GM12875 (cell line): ENCODE data around the gene ANKRD26.

ENCODE experiments used
- H3K4me3 ChIP-seq: one replicate; pipeline ENCODE4 v1.5.1; 2011; ENCODE audit warnings: low read depth, low read length, control low read depth
- CTCF ChIP-seq: IDR thresholded peaks from 2 replicates; pipeline ENCODE4 v1.5.1; 2011; ENCODE audit warnings: low read depth, mild to moderate bottlenecking, control low read depth, inconsistent platforms, low read length, moderate library complexity, borderline replicate concordance; ENCODE audit not compliant: insufficient read depth

The ANKRD26 gene

GRCh38 chr10:26959841-26960240 is 140.5 kb downstream of the ANKRD26 start:
- no peak overlapping the region for H3K4me3 ChIP-seq
- TF ChIP-seq CTCF = no peak
